ENCODE data around the gene SDK1. TPM values are rescaled to one million over a fixed set of nuclear protein-coding genes. Genes with fewer than 3 reads are reported as not detected.

Gene SDK1
- total RNA-seq, 1 donor from 2014 or later, result 16.7 TPM

DNA sequence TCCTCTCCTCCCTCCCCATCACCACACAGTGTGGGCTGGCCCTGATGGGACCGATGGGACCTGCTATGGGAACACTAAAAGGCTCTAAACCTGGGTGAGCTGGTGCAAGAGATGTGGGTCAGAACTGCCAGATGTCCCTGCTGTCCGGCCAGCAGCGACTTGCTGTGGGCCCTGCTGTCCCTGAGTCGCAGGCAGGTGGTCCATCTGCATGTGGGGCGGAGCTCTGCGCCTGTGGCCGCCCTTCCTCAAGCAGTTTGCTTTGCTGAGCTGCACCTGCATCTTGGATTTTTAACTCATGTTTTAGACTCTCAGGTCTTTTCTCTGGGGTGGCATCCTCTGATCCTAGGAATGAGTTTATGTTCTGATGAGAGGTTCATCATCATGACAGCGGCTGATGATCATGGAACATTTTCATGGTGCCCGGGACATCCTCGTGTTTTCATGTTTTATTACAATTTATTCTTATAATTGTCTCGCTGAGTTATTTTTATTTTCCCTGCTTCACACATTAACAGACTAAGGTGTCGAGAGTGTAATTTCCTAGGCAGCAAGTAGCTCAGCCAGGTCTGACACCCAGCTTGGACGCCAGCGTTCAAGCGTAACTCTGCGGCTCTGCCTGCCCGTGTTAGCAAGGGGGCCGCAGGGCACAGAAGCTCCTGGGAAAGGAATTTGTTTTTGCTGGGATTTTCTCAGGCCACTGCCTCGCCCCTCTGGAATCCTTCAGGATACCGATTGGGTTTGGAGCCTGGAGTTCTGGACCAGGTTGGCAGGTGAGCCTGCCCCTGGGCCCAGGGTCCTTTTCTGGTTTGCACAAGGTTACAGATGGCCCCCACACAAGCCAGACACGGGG lies 765.8 kb downstream of the SDK1 start:
- DNase-seq (ENCODE audit: extremely low spot score in 2 of 2), result peak; percentile 40 to 55
- Histone ChIP-seq H3K4me3 (no peak overlapping the region), H3K9me3 (no peaks in the 10 kb centered on the region), H3K27me3 (no peaks in the 10 kb centered on the region), H3K4me1 (no peaks in the 10 kb centered on the region), H3K27ac (no peak overlapping the region), H3K36me3 (no peaks in the 10 kb centered on the region)
- TF ChIP-seq POLR2A (IDR thresholded peaks at IDR 0.05) (no peak), POLR2AphosphoS5 (IDR thresholded peaks at IDR 0.05; ENCODE audit: insufficient read depth in 1 of 2, low read depth in 1 of 2) (no peak)
- TF ChIP-seq, protein P1, sequence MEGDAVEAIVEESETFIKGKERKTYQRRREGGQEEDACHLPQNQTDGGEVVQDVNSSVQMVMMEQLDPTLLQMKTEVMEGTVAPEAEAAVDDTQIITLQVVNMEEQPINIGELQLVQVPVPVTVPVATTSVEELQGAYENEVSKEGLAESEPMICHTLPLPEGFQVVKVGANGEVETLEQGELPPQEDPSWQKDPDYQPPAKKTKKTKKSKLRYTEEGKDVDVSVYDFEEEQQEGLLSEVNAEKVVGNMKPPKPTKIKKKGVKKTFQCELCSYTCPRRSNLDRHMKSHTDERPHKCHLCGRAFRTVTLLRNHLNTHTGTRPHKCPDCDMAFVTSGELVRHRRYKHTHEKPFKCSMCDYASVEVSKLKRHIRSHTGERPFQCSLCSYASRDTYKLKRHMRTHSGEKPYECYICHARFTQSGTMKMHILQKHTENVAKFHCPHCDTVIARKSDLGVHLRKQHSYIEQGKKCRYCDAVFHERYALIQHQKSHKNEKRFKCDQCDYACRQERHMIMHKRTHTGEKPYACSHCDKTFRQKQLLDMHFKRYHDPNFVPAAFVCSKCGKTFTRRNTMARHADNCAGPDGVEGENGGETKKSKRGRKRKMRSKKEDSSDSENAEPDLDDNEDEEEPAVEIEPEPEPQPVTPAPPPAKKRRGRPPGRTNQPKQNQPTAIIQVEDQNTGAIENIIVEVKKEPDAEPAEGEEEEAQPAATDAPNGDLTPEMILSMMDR (IDR thresholded peaks at IDR 0.05), result no peak
- intact Hi-C loops (cut with DNase I), result no loop called here

DNA sequence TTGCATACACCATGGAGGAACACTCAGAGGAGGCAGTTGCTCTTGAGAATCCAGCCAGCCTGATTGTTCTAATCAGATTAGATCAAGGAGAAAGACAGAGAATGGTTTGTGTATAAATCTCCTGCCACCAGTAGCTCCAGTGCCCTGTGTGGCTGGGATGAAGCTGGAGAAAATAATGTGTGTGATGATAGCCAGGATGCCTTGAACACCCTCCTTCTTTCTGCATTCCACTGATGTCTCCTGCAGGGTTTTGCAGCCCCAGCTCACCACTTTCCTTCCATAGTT lies 766.4 kb downstream of the SDK1 start:
- DNase-seq (ENCODE audit: extremely low spot score in 2 of 2), result peak; percentile 22 to 32
- no peak overlapping the region for H3K27ac ChIP-seq
- H3K27me3 ChIP-seq, result no peaks in the 10 kb centered on the region
- intact Hi-C loops (cut with DNase I), result no loop called here
- no peak overlapping the region for H3K4me3 ChIP-seq
- H3K4me1 ChIP-seq, result no peaks in the 10 kb centered on the region
- H3K36me3 ChIP-seq, result no peaks in the 10 kb centered on the region
- H3K9me3 ChIP-seq, result no peaks in the 10 kb centered on the region
- TF ChIP-seq, protein P1 (IDR thresholded peaks at IDR 0.05), result no peak
- TF ChIP-seq POLR2A (IDR thresholded peaks at IDR 0.05) (no peak), POLR2AphosphoS5 (IDR thresholded peaks at IDR 0.05; ENCODE audit: insufficient read depth in 1 of 2, low read depth in 1 of 2) (no peak)

DNA sequence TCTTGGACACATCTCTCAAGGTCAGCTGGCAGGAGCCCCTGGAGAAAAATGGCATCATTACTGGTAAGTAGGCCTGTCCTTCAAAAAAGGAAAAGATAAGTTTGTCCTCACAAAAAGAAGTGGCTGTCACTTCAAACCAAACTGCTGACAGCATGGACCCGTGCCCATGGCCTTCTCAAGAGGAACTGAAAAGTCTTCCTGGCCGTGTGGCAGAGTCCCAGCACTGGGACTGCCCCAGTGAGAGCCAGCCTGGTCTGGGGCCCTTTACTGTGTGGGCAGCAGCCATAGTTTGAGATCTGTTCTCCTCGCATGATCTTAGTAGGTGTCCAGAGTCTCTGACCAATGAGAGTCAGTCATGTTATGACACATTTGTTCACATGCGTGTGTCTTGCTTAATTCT lies 766.8 kb downstream of the SDK1 start:
- TF ChIP-seq POLR2A (IDR thresholded peaks at IDR 0.05) (no peak), POLR2AphosphoS5 (IDR thresholded peaks at IDR 0.05; ENCODE audit: insufficient read depth in 1 of 2, low read depth in 1 of 2) (no peak)
- TF ChIP-seq, protein P1 (IDR thresholded peaks at IDR 0.05), result no peak
- no peak overlapping the region for H3K4me3 ChIP-seq

DNA sequence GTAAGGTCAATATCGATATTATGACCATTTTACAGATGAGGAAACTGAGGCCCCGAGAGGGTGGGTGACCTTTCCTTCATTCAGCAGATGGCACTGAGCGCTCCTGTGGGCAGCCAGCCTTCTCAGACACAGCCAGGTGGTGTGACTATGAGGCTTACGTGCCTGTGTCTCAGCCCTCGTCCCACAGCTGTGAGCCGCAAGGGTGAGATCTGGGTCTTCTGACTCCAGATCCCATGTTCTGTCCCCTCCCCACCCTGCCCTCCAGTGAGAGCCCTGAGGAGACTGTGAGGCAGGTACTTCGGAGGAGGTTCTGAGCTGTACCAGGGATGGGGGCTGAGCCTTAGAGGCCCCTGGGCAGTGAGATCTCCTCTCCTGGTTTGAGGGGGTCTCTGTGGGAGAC lies 767.2 kb downstream of the SDK1 start:
- TF ChIP-seq POLR2A (IDR thresholded peaks at IDR 0.05) (no peak), POLR2AphosphoS5 (IDR thresholded peaks at IDR 0.05; ENCODE audit: insufficient read depth in 1 of 2, low read depth in 1 of 2) (no peak)
- TF ChIP-seq, protein P1 (IDR thresholded peaks at IDR 0.05), result no peak

More for the DNA sequence above, 766.8 kb downstream of the SDK1 start:
- DNase-seq (ENCODE audit: extremely low spot score in 2 of 2), result peak; percentile 64
- Histone ChIP-seq H3K27me3 (no peaks in the 10 kb centered on the region), H3K36me3 (no peaks in the 10 kb centered on the region), H3K4me1 (no peaks in the 10 kb centered on the region), H3K27ac (no peak overlapping the region), H3K9me3 (no peaks in the 10 kb centered on the region)
- intact Hi-C loops (cut with DNase I), result no loop called here

More for the DNA sequence above, 767.2 kb downstream of the SDK1 start:
- H3K27ac ChIP-seq, result no peak overlapping the region
- H3K9me3 ChIP-seq, result no peaks in the 10 kb centered on the region
- no peaks in the 10 kb centered on the region for H3K27me3 ChIP-seq
- DNase-seq (ENCODE audit: extremely low spot score in 2 of 2), result peak; percentile 25 to 94
- no peaks in the 10 kb centered on the region for H3K4me1 ChIP-seq
- H3K36me3 ChIP-seq, result no peaks in the 10 kb centered on the region
- no peak overlapping the region for H3K4me3 ChIP-seq
- intact Hi-C loops (cut with DNase I), result no loop called here

All from vagina (tissue), 2 donors.